ENCODE measurements around the gene ACTR3C.

GRCh38 chr7:150344299-150344698 is 21.0 kb upstream of the ACTR3C start:
- no peak for TF ChIP-seq POLR2A (IDR thresholded peaks at IDR 0.05; ENCODE audit: low read depth, low read length)
- TF ChIP-seq POLR2AphosphoS5 (IDR thresholded peaks at IDR 0.05; ENCODE audit: low read depth, low read length): no peak

All from GM12892 (cell line).